Stimulated activated CD4-positive, alpha-beta T cell treated with anti-CD3 and anti-CD28 coated beads, Interleukin-15, amount 100 ng/mL, for 48 hours (primary cell): Measurements from ENCODE around the gene PTK6.

Experiments
- DNase-seq, 2 donors: peaks; one replicate each; pipeline ENCODE4 v3.0.0-alpha.2; 2020; ENCODE audit warnings: low read depth in 2 of 2

PTK6 gene

GRCh38 chr20:63543733-63544132 is 6.6 kb upstream of the PTK6 start:
- DNase-seq, result no peak

DNA sequence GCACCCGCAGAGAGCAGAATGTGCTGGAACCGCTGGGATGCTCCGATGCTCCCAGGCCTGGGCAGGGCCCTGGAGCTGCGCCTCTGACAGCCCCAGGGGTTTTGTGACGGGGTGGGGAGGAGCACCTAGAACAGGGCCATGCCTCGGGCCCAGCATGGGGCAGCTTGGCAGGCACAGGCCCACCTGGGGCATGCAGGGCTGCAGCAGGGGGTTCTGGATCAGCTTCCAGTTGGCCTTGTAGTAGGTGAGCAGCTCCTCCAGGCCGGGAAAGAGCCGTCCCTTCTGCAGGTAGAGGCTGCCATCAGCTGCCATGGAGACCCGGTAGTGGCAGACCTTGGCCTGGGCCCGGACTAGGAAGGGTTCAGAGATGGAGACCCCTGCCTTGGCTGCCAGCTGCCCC is 6.0 kb upstream of the PTK6 start:
- DNase-seq, result no peak

DNA sequence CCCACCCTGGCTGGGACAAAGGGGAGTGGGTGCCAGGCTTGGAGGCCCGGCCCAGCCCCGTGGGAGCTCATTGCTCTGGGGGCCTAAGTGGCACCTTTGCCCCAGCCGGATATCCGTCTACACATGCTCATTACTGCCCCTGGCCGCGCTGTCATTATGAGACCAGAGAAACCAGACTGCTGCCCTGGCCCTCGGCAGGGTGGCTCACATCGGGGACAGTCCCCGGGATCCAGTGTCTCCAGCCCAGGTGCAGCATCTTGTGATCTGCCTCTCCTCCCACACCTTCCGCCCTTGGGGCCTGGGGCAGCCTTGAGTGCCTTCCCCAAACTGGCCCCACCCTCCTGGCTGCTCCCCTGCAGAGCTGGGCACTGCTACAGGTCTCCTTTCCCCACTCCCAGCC is 5.5 kb upstream of the PTK6 start:
- DNase-seq, result no peak

GRCh38 chr20:63542031-63542559 is 4.9 kb upstream of the PTK6 start:
- no peak for DNase-seq

- DNase-seq, result no peak
Measured at GRCh38 chr20:63541371-63541770, 4.2 kb upstream of the PTK6 start.

GRCh38 chr20:63540417-63541186 is 3.4 kb upstream of the PTK6 start:
- no peak for DNase-seq

GRCh38 chr20:63539441-63540370 is 2.5 kb upstream of the PTK6 start:
- DNase-seq, result no peak

DNA sequence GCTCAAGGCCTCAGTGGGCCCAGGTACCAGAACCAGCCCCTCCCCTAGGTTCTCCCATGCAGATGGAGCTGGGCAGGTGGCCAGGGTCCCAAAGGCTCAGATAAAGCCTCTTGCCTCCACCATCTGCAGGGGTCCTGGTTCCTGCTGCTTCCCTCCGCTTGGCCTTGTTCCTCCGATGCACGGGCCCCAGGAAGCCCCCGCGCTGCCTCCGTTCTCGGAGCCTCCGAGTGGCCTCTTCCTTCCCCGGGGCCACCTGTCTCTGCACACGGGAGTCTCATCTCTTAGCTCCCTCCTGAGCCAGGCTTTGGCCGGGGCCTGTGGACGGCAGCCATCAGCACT is 1.9 kb upstream of the PTK6 start:
- DNase-seq, result no peak

DNA sequence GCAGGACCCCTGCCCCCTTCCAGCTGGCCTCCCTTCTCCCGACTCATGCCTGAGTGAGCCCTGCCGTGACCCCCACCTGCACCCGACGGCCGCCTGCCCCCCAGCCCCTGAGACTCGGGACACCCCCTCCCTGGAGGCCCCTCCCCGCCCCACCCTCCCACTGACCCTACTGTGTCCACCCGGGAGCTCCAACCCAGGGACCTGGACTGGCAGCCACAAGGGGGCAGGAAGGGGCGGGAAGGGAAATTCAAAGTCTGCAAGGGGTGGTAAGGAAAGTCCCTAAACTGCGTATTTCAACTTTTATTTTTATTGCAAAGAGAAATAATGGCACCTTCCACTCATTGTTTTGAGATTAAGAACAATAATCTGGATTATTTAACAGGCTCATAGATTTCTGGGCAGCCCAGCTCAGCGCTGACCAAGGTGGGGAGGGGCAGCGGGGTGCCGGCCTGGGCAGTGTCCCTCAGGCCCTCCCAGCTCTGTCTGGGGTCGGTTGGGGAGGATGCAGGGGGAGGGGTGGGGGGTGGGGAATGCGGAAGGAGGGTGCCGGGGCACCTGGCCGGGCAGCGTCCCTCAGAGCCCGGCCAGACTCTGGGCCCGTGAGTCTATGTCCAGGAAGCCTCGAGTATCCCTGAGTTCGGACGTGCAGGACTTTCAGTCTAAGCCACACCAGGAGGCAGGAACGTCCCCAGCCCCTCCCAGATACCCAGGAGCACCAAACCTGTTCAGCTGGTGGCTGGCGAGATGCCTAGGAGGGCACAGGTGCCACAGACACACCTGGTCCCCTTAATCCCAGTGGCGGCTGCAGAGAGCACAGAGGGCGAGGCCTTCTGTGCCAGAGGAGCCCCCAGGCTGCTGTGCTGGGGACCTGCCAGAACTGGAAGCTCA is 1.3 kb upstream of the PTK6 start:
- DNase-seq, result no peak

DNA sequence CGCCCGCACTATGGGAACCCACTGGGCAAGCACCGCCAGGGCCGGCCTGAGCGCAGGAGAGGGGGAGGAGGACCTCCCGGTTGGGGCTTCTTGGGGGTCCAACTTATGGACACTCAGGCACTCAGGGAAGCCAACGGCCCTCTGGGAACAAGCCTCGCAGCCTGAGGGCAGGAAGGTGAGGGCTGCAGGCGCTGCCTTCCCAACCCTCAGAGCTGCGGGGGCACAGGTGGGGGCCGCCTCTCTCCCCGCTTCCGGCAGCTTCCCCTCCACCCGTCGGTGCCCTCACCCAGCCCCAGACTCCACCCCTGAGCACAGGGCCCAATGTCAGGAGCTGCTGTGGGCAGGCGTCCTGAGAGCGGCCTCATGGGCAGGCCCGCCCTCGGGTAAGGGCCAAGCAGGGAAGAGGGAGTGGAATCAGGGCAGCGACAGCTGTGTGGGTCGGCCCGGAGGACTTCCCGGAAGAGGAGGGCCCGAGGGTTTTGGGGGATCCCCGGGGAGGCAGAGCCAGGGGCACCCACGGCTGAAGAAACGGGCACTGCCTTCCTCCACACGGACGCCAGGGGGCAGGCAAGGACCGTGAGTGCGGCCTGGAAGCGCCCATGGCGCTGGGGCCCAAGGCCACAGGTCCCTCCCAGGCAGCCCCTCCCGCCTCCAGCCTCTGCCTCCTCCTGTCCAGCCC is 488 bp upstream of the PTK6 start:
- DNase-seq, result peak; percentile 93 to 96

GRCh38 chr20:63536241-63536977 is 767 bp downstream of the PTK6 start:
- no peak for DNase-seq

- DNase-seq, result no peak
Measured at GRCh38 chr20:63534831-63535651, 2.1 kb downstream of the PTK6 start.

DNA sequence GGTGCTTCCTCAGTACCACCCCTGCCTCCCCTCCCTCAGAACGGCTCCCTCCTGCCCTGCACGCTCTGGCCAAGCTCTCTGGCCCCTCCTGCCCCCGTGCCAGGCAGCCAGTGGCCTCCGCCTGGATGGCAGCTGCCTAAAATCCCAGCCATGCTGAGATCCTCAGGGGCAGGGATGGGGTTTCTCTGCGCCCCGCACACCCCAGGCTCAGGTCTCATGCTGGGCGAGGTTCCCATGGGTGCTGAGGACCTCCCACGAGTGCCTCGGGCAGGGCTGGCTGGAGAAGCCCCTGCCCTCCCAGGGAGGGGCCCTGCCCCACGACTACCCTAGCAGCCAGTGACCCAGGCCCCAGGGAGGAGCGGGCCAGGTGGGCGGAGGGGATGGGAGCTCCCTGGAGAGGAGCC is 2.7 kb downstream of the PTK6 start:
- DNase-seq, result no peak

DNA sequence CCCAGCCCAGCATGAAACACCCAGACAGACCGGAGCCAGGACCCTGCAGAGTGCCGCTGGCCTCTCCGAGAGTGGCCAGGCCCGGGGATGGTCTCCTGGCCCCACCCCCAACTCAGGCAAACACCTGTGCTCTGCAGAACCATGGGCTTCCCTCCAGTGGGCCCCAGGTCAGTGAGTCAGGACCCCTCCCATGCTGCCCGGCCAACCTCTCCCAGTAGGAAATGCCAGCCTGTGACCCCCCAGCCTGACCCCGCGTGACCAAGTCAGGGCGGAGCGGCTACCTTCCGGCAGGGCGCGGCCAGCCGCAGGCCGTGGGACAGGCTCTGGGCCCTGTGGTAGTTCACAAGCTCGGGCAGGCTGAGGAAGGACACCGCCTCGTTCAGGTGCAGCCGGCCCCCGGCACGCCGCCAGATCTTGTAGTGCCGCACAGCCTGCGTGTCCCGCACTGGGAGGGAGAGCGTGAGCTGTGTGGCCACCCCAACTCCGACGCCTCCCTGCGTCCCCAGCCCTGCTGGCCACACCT is 3.2 kb downstream of the PTK6 start:
- no peak for DNase-seq

- no peak for DNase-seq
Measured at GRCh38 chr20:63533388-63533787, 3.8 kb downstream of the PTK6 start.

- no peak for DNase-seq
Measured at GRCh38 chr20:63532449-63532971, 4.7 kb downstream of the PTK6 start.

DNA sequence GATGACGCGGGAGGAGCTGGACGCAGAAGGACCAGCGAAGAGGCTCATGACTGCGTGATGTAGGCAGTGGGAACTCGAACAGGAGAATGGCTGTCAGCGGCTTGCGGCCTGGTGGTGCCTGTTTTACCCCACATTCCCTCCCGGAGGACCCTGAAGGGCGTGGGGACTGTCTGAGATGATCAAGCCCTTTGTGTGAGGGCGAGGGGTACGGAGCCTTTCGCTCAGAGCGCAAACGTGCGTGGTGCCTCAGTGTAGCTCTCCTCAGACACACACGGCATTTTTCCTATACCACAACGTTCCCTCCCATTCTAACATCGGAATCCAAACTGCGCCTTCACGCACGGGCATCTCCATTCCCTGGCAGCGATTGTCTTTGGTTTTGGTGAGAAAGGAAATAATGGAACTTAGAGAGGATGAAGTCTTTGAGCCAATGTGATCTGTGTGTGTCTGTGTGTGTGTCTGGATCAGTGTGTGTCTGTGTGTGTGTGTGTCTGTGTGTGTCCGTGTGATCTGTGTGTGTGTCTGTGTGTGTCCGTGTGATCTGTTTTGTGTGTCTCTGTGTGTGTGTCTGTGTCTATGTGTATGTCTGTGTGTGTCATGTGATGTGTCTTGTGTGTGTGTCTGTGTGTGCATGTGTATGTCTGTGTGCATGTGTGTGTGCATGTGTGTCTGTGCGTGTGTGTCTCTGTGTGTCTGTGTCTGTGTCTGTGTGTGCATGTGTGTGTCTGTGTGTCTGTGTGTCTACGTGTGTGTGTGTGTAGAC is 5.3 kb downstream of the PTK6 start:
- no peak for DNase-seq

DNA sequence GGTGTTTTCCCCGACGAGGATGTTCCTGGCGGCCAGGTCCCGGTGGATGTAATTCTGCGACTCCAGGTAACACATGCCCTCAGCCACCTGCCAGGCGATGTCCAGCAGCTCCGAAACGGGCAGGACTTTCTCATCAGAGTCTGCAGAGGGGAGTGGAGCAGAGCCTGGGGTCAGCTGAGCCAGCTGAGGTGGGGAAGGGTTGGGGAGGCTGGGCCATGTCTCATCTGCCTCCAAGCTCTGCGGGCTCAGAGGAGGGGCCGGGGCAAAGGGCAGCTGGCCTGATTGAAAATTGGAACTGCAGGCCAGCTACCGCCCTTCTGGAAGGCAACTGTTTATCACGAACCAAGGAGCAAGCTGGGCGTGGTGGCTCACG is 6.4 kb downstream of the PTK6 start:
- no peak for DNase-seq
